Activated B cell treated with CpG ODN at 0.5 μM for 24 hours (primary cell): ENCODE measurements around the gene MYH9. TPM values are rescaled to one million over a fixed set of nuclear protein-coding genes. Genes with fewer than 3 reads are reported as not detected.

Source experiments
- ATAC-seq: fragments of 200-7000 bp; cut with Tn5 transposase; one replicate; pipeline ENCODE4 v1.10.0; 2021; ENCODE audit warnings: low read depth, mild to moderate bottlenecking, moderate library complexity
- CTCF ChIA-PET: fragments of 350-600 bp; sonication (Branson Sonifier 250); formaldehyde crosslinking; loops from one replicate; lab custom pipeline; 2021; ENCODE audit warnings: antibody characterized with exemption; lab: Charles Lee
- POLR2A ChIA-PET: fragments of 350-600 bp; sonication (Branson Sonifier 250); formaldehyde crosslinking; loops from one replicate; lab custom pipeline; 2021; ENCODE audit warnings: antibody characterized with exemption; lab: Charles Lee
- DNase-seq: peaks from one replicate; pipeline ENCODE4 v3.0.0; 2022
- H3K27ac Mint-ChIP-seq: one replicate; pipeline ENCODE4 v1.8.0; 2020; ENCODE audit warnings: mixed read lengths
- H3K27me3 Mint-ChIP-seq: one replicate; pipeline ENCODE4 v1.8.0; 2021; ENCODE audit warnings: mixed read lengths
- H3K36me3 Mint-ChIP-seq: one replicate; pipeline ENCODE4 v1.8.0; 2021; ENCODE audit warnings: low read depth, mixed read lengths
- H3K4me1 Mint-ChIP-seq: one replicate; pipeline ENCODE4 v1.8.0; 2021; ENCODE audit warnings: mixed read lengths
- H3K4me3 Mint-ChIP-seq: one replicate; pipeline ENCODE4 v1.8.0; 2020; ENCODE audit warnings: mild to moderate bottlenecking, mixed read lengths
- H3K9me3 Mint-ChIP-seq: one replicate; pipeline ENCODE4 v1.8.0; 2020; ENCODE audit warnings: mixed read lengths
- intact Hi-C: fragments of 100-400 bp; cut with micrococcal nuclease; formaldehyde crosslinking; loops from one replicate; pipeline ENCODE4 v1.15.1; 2024
- total RNA-seq: library from RNA; stranded (reverse); gene quantifications from 2 replicates; pipeline ENCODE4 v1.2.3, GENCODE V29; 2022
- TF ChIP-seq, protein P1 (sequence below): fragments of 200-600 bp; IDR thresholded peaks from one replicate; pipeline ENCODE4 v1.8.0; 2022; ENCODE audit warnings: antibody characterized with exemption, mild to moderate bottlenecking

MYH9 gene
- total RNA-seq, 1 donor from 2014 or later: 714 TPM

DNA sequence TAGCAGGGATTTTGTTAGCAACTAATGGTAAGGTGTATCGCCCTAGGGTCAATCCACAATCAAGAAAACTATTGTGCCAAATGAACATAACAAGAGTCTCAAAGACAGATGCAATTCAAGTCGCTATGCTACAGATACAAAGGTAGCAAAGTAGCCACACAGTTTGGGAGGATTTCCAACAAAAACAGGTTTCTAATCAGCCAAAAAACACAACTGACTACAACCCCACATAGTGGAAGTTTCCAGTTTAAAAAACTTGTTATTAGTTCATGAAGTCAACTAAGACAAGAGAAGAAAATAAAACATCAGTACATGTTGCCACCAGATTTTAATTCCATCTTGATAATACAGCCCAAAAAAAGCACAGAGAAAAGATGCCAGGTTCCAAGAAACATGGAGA, 38.0 kb downstream of the MYH9 start:
- Mint-ChIP-seq H3K4me1 (peaks cover 66% of the 10 kb centered on the region), H3K4me3 (no peak overlapping the region), H3K27ac (peak overlapping the region; percentile 27), H3K36me3 (peaks cover 56% of the 10 kb centered on the region), H3K9me3 (no peaks in the 10 kb centered on the region), H3K27me3 (no peaks in the 10 kb centered on the region)
- ATAC-seq: no peak
- no peak for DNase-seq
- ChIA-PET CTCF (interaction anchor here (1.1 kb wide), 1 partner anchor 49 kb away, joined by 3 read pairs; no protein-coding TSS in a partner anchor), POLR2A (interaction anchor here (1.3 kb wide), 1 partner anchor 35 kb away, joined by 3 read pairs; no protein-coding TSS in a partner anchor)
- intact Hi-C loops: no loop called here
- TF ChIP-seq, protein P1, sequence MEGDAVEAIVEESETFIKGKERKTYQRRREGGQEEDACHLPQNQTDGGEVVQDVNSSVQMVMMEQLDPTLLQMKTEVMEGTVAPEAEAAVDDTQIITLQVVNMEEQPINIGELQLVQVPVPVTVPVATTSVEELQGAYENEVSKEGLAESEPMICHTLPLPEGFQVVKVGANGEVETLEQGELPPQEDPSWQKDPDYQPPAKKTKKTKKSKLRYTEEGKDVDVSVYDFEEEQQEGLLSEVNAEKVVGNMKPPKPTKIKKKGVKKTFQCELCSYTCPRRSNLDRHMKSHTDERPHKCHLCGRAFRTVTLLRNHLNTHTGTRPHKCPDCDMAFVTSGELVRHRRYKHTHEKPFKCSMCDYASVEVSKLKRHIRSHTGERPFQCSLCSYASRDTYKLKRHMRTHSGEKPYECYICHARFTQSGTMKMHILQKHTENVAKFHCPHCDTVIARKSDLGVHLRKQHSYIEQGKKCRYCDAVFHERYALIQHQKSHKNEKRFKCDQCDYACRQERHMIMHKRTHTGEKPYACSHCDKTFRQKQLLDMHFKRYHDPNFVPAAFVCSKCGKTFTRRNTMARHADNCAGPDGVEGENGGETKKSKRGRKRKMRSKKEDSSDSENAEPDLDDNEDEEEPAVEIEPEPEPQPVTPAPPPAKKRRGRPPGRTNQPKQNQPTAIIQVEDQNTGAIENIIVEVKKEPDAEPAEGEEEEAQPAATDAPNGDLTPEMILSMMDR: no peak

DNA sequence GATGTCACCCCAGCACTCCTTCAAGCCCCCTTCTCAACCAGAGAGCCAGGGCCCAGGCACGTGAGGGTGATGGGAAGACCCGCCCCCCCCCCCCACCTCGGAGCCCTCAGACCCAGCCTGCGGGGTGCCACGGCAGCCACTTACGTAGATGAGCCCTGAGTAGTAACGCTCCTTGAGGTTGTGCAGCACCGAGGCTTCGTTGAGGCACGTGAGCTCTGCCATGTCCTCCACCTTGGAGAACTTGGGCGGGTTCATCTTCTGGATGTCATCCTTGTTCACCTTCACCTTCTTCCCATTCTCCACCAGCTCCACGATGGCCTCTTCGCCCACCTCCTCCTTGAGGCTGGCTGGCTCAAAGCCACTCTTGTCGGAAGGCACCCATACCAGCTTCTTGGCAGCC, 39.0 kb downstream of the MYH9 start:
- TF ChIP-seq, protein P1: no peak
- peaks cover 63% of the 10 kb centered on the region for H3K4me1 Mint-ChIP-seq
- H3K4me3 Mint-ChIP-seq: no peak overlapping the region
- peak overlapping the region; percentile 69 for H3K27ac Mint-ChIP-seq
- ChIA-PET POLR2A (interaction anchor here (0.5 to 2.4 kb wide), 3 partner anchors 29 to 81 kb away, joined by 3 to 13 read pairs (median 3); no protein-coding TSS in a partner anchor), CTCF (interaction anchor here (1.1 kb wide), 1 partner anchor 48 kb away, joined by 3 read pairs; no protein-coding TSS in a partner anchor)
- no peaks in the 10 kb centered on the region for H3K27me3 Mint-ChIP-seq
- intact Hi-C loops: no loop called here
- H3K36me3 Mint-ChIP-seq: peaks cover 60% of the 10 kb centered on the region
- DNase-seq (no peak), ATAC-seq (no peak)
- no peaks in the 10 kb centered on the region for H3K9me3 Mint-ChIP-seq

DNA sequence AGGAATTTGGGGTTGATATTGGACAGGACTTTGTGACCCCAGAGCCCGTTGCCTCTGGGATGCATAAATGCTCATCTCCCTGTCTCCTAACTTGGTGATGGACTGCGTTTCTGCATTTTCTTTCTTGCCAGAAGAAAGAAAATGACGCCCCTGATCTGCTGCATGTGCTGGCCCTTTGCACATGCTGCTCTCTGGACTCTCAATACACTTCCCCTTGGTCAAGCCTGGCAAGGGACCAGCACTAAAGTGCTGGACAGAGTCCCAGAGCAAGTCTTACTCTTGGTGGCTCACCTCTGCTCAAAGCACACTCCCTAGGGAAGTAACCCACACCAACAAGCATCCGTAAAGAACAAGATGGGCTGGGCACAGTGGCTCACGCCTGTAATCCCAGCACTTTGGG, 40.7 kb downstream of the MYH9 start:
- Mint-ChIP-seq H3K9me3 (no peaks in the 10 kb centered on the region), H3K4me1 (peaks cover 56% of the 10 kb centered on the region), H3K4me3 (no peak overlapping the region), H3K36me3 (peaks cover 64% of the 10 kb centered on the region), H3K27me3 (no peaks in the 10 kb centered on the region), H3K27ac (peak overlapping the region; percentile 41)
- TF ChIP-seq, protein P1: no peak
- intact Hi-C loops: no loop called here
- ATAC-seq (no peak), DNase-seq (no peak)
- ChIA-PET CTCF (no interaction called here), POLR2A (interaction anchor here (1.0 to 2.4 kb wide), 2 partner anchors 19 to 31 kb away, joined by 3 to 13 read pairs; no protein-coding TSS in a partner anchor)

DNA sequence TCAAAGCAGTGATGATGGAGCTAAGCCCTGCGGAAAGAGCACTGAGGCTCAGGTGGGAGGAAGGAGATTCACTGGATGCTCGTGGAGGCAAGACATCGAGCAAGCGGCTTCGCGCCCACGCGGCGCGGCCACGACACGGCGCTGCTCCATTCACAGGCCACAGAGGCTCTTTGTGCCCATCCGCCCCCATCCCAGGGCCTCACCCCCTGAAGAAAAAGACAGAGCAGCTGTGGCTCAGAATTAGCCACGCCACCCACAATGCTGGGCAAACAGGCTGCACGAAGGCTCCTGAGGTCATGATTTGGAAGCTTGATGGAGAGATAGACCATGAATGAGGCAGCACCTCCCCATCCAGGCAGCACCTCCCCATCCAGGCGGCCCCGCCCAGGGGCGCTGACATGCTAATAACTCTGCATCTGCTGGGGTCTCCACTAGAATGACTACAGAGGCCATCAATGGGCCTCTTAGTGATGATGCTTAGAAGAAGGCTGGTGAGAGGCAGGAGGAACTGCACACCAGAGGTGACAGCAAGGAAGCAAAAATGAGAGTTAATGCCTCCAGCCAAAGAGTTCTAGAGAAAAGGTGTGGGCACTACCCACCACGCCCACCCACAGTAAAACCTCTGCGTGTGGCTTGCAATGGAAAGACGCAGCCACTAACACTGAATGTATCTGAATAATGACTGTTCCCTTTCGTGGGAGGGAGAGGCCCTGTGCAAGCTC, 43.5 kb downstream of the MYH9 start:
- POLR2A ChIA-PET: interaction anchor here (0.9 to 1.6 kb wide), 2 partner anchors 12 to 16 kb away, joined by 3 to 7 read pairs; no protein-coding TSS in a partner anchor
- H3K27me3 Mint-ChIP-seq: no peaks in the 10 kb centered on the region
- no peak overlapping the region for H3K4me3 Mint-ChIP-seq
- TF ChIP-seq, protein P1: no peak
- intact Hi-C loops: no loop called here
- H3K9me3 Mint-ChIP-seq: no peaks in the 10 kb centered on the region
- CTCF ChIA-PET: no interaction called here
- peaks cover 82% of the 10 kb centered on the region for H3K36me3 Mint-ChIP-seq
- H3K4me1 Mint-ChIP-seq: peaks cover 40% of the 10 kb centered on the region
- ATAC-seq: peak; percentile 25
- DNase-seq: no peak
- peak overlapping the region; percentile 43 for H3K27ac Mint-ChIP-seq

DNA sequence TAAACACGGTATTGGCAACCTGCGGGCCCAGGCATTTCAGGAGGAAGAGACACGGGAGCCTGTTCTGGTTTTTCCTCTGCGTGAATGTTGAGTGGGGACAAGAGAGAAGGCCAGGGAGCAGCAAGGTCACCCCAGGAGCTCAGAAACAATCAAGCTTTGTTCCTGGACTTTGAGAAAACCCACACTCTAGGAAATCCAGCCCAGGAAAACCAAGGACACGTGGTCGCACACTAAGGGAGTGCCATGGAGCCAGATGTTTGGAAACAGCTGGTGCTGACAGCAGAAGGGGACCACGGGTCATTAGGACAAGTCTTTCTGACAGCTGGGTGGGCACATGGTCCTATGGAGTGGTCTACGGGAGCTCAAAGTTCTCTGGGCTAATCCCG, 44.1 kb downstream of the MYH9 start:
- POLR2A ChIA-PET: interaction anchor here (0.5 to 1.6 kb wide), 4 partner anchors 12 to 128 kb away, joined by 3 to 8 read pairs (median 6); no protein-coding TSS in a partner anchor
- peaks cover 40% of the 10 kb centered on the region for H3K4me1 Mint-ChIP-seq
- peaks cover 82% of the 10 kb centered on the region for H3K36me3 Mint-ChIP-seq
- no peaks in the 10 kb centered on the region for H3K9me3 Mint-ChIP-seq
- TF ChIP-seq, protein P1: no peak
- ATAC-seq (no peak), DNase-seq (no peak)
- H3K27ac Mint-ChIP-seq: no peak overlapping the region
- no peaks in the 10 kb centered on the region for H3K27me3 Mint-ChIP-seq
- intact Hi-C loops: no loop called here
- H3K4me3 Mint-ChIP-seq: no peak overlapping the region
- CTCF ChIA-PET: interaction anchor here (1.2 kb wide), 1 partner anchor 127 kb away, joined by 3 read pairs; no protein-coding TSS in a partner anchor
